Left forelimb (tissue), 1 donor: ENCODE measurements around the gene SLFN13.
"Not testable (repeated sequence)": the region's sequence is repeated elsewhere in the genome, so short reads cannot be mapped to it uniquely, and the experiment has no call there.

Experiments
- DNase-seq: peaks from one replicate; pipeline ENCODE4 v3.0.0-alpha.2; 2018; ENCODE audit warnings: low spot score

Gene SLFN13, protein sequence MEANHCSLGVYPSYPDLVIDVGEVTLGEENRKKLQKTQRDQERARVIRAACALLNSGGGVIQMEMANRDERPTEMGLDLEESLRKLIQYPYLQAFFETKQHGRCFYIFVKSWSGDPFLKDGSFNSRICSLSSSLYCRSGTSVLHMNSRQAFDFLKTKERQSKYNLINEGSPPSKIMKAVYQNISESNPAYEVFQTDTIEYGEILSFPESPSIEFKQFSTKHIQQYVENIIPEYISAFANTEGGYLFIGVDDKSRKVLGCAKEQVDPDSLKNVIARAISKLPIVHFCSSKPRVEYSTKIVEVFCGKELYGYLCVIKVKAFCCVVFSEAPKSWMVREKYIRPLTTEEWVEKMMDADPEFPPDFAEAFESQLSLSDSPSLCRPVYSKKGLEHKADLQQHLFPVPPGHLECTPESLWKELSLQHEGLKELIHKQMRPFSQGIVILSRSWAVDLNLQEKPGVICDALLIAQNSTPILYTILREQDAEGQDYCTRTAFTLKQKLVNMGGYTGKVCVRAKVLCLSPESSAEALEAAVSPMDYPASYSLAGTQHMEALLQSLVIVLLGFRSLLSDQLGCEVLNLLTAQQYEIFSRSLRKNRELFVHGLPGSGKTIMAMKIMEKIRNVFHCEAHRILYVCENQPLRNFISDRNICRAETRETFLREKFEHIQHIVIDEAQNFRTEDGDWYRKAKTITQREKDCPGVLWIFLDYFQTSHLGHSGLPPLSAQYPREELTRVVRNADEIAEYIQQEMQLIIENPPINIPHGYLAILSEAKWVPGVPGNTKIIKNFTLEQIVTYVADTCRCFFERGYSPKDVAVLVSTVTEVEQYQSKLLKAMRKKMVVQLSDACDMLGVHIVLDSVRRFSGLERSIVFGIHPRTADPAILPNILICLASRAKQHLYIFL

DNA sequence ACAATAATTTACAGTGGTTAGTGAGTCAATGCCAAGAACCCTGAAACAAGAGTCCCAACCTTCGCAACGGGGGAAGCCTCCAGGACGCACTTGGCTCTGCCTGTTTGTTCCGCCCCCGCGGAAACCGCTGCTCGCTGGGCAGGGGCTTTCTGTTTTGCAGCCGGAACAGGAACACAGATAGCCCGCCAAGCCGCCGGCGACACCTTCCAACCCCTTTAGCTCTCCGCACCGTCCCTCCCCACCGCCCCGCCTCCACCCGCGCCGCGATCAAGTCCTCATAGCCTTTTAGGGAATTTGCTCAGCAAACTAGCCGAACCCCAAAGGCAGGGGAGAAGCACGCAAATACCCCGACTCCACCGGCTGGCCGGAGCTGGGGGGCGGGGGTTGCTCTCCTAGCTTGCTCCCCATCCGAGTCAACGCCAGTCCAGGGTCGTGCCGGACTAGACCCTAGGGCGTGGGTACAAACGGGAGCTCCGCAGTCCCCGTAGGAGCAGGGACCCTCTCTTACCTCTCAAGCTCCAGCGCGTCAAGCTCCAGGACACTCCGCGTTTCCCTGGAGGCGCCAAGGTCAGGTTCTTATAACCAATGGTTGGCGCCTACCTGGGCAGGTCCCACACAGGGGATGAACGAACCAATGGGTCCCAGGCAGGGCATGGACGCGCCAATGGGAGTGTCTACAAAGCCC is at the start of gene SLFN13:
TSS of gene SLFN13 (minus strand) at position 553 of the 685 bp plus-strand sequence. CDS start 3,086 bp downstream, outside the sequence.
- DNase-seq: peak; percentile 79

DNA sequence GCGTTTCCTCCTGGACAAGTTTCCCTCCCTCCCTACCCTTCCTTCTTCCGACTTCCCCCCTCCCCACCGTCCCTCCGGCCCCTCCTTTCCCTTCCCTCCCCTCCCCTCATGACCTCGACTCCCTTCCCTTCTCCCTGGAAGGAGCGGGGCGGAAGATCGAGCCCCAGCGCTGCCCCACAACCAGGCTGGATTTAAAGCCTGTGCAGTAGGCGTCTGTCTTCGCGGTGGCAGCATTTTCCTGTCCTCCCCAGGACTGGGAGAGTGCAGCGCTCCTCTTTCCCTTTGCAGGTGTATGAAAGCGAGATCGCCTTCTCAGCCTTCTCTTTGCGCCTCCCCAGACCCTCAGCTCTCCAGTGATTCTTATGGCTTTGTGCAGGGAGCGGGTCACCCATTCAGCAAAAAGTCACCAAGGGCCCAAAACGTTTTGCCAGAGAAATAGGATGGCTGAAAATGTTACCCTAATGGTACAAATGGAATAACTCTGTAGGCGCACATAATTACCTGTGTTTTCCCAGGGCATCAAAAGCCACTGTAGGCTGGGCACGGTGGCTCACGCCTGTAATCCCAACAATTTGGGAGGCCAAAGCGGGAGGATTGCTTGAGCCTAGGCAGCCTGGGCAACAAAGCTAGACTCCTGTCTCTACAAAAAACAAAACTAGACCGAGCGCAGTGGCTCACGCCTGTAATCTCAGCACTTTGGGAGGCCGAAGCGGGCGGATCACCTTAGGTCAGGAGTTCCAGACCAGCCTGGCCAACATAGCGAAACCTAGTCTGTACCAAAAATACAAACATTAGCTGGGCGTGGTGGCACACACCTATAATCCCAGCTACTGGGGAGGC is 48.1 kb upstream of the SLFN13 start:
- no peak for DNase-seq

DNA sequence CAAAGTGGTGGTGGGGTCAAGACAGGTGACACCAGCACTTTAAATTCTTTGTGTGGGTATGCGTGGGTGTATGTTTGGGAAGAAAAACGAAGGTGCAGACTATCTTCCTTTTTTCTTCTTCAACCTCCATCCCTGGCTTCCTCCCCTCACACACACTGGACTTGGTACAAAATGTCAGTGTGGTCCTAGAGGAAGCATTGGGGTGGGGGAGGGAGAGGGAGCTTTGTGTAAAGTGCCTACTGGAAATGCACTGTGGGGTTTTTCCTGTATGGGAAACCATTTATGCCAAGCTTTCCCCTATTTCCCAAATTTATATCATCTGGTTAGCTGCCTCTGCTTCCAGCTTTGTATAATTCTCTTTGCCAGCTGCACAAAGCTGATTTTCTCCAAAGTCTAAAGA is 44.5 kb upstream of the SLFN13 start:
- no peak for DNase-seq

DNA sequence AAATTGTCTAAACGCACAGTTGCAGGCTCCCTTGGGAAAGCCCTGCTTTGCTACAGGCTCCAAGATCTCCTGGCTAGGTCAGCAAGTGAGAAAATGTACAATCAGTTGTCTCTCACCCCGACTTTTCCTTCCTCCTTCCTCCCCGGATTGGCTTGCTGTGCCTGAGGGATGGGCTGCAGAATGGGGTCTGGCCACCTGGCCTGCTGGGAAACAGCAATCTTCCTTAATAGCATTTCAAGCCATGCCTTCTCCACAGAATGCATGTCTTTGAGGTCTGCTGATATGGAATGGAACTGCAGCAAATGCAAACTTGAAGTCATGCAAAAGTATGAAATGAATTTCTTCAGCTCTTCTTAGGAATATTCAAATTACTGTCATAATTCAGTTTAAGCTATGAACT is 42.9 kb upstream of the SLFN13 start:
- DNase-seq: no peak

DNA sequence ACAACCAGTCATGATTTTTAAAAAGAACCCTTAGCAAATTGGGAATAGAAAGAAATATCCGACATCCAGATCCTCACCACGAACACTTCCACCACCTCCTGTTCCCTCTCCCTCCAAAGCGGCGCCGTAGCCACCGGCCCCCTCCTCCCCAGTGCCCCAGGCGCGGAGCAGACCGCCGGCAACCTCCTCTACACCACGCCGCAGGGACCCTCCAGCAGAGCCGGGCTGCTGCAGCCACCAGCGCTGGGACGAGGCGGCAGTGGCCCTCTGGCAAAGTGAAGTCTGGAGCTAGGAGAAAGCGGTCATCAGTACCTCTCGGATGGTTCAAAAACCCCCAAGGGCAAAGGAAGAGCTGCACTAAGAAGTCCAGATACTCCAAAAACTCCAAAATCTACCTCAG is 41.4 kb upstream of the SLFN13 start:
- no peak for DNase-seq

DNA sequence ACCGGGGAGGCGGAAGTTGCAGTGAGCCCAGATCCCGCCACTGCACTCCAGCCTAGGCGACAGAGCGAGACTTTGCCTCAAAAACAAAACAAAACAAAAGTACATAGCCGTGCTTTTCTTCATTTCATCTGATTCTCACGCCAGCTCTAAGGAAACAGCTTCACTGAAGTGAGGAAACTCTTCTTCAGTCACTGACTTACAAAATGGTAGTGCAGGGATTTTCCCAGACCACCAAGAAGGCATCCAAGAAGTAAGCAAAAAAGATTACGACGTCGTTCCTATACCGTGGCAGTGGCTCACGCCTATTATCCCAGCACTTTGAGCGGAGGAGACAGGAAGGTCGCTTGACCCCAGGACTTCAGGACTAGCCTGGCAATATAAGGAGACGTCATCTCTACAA is 40.4 kb upstream of the SLFN13 start:
- DNase-seq: no peak

DNA sequence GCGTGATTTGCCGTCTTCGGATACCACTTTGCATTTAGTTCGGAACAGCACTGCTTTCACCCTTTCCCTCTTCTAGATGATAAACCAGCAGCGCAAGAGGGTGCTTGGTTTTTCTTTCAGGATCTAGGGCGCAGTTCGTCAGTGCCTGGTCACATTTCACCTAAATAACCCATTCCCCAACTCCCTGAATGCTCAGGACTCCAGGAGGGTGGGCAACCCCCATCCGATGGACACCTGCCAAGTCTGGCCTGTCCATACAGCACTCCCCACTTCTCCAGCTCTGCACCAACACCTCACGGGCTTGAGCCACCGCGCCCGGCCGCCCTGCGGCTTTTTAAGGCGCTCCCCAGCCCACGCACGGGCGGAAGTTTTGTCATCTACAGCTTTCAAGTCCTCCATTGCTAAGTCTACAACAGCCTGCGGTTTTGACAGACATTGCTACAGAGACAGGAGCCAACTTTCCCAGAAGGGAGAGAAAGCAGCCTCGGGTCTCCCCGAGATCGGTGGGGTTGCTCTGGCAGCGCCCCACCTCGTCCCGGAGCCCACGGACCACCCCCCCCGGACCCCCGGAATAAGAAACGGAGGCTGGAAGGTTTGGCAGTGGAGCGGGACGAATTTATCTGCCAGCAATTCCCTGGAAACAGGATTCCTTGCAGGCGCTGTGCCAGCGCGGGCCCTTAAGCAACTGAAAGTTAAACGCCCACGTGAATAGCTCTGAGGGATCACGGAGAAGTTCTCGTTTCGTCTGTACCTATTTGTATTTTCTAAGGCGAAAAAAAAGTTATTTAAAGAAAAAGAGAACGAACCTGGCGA is 38.6 kb upstream of the SLFN13 start:
- no peak for DNase-seq

DNA sequence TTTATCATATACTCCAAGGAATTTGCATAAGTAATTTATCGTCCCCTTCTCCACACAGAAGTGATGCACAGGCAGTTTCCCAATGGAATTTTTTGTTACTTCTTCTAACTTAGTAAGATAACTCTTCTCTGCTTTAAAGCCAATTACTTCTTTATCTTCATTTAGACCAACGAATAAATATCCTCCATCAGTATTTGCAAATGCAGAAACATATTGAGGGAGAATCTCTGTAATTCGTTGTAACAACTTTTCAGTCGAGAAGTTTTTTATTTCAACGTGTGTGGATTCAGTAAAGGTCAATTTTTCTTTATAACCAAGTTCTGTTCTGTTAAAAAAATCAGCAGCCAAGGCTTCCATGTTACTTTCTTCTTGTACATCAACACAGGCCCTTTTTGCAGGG is 30.7 kb upstream of the SLFN13 start:
- DNase-seq: no peak

DNA sequence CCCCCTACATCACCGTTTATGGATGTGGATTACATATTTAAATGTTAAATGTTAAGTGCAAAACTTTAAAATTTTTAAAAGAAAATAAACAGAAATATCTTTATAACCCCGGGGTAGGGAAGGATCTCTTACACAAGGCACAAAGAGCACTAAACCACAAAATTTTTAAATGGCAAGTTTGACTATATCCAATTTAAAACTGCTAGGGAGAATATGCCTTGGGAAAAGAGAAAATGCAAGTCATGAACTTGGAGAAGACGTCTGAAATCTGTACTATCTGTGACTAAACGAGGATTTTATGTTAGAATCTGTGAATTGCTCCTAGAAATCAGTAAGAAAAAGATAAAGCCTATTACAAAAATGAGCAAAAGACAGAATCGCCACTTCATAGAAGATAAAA is 28.7 kb upstream of the SLFN13 start:
- no peak for DNase-seq

DNA sequence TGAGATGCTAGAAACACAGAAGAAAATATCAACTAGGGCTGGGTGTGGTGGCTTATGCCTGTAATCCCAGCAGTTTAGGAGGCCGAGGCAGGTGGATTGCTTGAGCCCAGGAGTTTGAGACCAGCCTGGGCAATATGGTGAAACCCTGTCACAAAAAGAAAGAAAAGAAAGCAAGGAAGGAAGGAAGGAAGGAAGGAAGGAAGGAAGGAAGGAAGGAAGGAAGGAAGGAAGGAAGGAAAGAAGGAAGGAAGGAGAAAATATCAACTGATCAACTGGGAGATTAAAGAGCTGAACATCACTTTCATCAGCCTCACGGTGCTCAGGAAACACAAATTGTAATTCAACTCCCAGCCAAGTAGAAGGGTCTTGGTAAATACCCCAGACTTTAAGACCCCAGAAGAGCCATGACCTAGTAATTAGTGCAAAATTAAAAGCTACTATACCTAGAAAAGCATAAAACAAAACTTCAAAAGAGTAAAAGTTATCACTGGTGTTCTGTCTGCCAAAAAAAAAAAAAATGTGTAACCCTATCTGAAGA is 27.8 kb upstream of the SLFN13 start:
- no peak for DNase-seq

DNA sequence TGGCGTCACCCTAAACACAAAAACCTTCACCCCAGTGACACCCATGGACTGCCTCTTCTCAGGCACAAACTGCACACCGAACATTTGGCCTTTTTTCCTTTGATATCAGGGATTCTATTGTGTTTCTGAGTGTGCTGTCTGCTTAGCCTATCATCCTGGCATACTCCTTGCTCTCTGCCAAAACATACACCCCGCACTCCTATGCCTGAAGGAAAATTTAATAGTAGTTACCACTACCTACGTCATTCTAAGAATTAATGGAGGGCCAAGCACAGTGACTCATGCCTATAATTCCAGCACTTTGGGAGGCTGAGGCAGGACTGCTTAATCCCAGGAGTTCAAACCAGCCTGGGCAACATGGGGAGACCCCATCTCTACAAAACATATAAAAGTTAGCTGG is 19.9 kb upstream of the SLFN13 start:
- DNase-seq: no peak

DNA sequence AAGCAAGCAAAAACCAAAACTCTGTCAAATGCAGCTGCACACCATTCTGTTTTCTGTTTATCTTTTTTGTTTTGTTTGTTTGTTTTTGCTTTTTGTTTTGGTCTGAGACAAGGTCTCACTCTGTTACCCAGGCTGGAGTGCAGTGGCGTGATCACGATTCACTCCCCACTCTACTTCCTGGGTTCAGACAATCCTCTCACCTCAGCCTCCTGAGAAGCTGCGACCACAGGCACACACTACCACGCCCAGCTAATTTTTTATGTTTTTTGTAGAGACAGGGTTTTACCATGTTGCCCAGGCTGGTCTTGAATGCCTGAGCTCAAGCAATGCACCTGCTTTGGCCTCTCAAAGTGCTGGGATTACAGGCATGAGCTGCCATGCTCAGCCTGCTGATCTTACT is 19.3 kb upstream of the SLFN13 start:
- DNase-seq: no peak

DNA sequence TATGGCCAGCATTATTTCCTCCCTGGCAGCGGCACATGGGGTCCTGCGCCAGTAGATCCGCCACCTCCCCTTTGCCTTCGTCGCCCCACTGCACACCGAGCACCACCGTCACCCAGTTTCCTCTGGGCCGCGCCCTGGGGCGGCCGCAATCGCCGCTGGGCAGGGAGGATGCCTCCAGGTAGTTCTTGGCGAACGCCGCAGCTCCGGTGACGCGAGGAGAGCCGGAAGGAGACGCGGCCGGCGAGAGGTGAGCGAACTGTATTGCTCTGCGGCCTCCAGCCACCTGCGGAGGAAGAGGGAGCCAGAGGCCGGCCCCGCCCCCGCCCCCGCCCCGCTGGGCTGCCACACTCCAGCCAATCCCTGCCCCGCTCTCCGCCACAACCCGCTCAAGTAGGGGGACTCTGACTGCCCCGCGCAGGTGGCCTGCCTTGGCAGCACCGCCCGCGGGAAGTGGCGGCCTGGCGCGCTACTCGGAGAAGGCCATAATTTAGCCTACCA is 11.8 kb upstream of the SLFN13 start:
- no peak for DNase-seq

DNA sequence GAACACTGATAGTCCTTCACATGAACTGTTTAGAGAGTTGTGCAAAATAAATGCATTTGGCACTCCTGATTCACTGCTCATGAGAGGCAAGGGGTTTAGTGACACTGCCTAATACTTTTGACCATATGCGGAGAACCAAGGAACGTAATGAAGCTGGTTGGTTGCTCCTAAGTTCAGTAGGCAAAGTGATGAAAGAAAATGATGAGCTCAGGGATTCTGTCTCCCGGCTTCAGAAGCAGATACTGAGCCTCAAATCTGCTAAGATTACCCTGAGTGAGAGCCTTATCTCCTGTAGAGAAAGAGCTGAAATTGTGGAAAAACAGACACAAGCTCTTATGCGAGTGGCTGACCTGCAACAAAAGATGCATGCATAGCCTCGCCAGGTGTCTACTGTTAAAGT is 5.5 kb upstream of the SLFN13 start:
- not testable (repeated sequence) for DNase-seq

DNA sequence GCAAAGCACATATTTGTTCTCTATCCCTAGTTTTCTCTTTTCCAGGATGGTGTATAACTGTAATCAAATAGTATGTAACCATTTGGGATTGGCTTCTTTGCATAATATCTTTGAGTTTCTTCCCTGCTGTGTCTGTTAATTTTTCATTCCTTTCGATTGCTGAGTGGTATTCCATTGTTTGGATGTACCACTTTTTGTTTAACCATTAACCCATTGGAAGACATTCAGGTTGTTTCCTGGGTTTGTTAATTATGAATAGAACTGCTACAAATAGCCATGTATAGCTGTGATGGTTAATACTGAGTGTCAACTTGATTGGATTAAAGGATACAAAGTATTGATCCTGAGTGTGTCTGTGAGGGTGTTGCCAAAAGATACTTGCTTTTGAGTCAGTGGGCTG is 4.6 kb upstream of the SLFN13 start:
- no peak for DNase-seq

DNA sequence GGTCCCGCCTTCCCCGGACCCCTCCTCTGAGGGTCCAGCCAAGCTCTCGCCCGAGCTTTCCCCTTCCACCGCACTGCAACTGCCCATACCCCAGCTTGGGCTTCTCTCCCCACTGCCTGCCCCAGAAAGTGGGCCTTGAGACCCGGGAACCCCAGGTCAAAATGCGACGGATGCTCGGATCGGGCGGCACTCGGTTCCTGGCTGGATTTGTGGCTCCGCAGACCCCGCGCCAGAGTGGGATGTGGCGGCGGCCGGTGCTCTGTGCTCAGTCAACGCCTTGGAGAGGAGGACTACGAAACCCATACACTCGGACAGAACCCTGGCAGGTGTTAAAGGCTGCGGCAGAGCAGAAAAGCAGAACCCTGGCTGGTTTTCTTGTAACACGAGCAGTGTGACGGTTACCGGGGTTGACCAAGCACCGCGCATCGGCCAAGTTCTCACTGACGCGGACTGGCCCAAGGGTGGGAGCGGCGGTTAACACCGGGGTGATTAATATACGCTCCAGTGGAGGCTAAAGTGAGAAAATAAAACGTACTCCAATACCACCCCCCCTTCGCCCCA is 885 bp upstream of the SLFN13 start:
- peak; percentile 68 for DNase-seq

DNA sequence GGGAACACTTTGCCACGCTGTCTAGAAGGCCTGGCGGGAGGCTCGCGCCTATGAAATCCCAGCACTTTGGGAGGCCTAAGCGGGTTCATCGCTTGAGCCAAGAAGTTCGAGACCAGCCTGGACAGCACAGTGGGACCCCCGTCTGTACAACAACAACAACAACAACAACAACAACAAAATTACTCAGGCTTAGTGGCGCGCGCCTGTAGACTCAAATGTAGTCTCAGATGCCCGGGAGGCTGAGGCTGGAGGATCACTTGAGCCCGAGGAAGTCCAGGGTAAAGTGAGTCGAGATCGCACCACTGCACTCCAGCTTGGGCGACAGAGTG is 297 bp upstream of the SLFN13 start:
- no peak for DNase-seq

DNA sequence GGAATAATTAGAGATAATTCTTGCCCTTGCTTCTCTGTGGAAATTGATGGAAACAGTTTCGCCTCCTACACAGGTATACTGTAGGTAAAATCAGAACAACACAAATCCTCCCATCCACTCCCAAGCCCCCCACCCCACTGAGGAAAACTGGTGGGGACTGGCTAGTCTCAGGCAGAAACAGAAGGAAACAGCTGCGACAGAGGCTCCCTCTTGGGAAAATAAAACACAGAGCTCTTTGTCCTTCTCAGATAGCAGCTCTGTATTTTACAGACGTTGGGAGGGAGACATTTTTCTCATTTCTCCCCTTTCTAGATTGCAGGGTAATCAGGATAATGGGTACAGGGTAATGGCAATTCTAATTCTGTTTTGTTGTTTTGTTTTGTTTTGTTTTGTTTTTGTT is 1.1 kb downstream of the SLFN13 start:
- no peak for DNase-seq

DNA sequence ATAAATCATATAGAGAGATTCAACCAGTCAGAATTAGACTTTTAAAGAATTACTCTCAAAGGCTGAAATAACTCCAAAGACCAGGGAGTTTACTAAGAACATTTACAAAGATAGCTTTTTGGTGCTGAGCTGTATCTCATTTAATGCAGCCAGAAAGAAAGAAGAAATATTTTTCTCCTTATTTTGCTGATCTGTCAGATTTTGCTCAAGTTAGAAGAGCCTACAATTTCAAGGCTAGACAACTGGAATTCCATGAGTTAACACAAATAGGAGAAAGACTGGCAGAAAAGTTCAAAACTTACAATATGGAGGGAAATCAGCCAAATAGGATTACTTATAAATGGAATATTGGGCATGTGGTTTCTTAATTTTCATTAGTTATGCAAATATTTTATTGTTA is 10.1 kb downstream of the SLFN13 start:
- no peak for DNase-seq
